GOT3 (cell line): ENCODE data around the gene BAHCC1.

Source experiments
- DNase-seq: peaks from one replicate; lab custom pipeline; 2025; ENCODE audit warnings: mixed read lengths; lab: John Stamatoyannopoulos, UW

Gene BAHCC1

DNA sequence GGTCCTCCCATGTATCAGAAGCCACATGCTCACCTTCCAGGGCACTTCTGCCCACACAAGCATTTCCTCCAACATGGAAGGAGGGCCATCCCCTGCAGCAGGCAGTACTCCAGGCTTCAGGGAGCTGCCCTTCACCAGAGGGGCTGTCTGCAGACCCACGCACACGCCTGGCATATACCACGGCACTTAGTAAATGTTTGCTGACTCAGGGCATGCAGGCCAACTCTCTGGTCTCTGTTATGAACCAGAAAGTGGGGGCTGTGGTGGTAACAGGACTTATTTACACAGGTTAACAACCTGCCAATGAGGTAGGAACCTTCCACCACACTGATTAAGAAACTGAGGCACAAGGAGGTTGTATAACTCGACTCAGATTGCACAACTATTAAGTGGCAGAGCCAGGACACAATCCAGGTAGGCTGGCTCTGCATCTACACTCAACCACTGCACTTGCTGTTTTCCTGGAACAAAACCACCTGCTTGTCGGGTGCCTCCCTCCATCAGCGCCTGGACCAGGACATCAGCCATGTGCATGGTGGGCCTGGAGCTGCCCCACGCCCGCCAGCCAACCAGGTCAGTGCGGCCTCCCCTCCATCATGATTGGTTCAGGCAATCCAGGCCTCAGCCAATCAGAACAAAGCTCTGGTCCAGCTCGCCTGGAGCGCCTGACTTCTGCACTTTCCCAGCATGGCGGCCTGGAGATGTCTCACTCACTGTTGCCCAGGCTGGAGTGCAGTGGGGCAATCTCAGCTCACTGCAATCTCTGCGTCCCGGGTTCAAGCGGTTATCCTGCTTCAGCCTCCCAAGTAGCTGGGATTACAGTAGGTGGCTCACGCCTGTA lies 98.2 kb downstream of the BAHCC1 start:
- DNase-seq: no peak

DNA sequence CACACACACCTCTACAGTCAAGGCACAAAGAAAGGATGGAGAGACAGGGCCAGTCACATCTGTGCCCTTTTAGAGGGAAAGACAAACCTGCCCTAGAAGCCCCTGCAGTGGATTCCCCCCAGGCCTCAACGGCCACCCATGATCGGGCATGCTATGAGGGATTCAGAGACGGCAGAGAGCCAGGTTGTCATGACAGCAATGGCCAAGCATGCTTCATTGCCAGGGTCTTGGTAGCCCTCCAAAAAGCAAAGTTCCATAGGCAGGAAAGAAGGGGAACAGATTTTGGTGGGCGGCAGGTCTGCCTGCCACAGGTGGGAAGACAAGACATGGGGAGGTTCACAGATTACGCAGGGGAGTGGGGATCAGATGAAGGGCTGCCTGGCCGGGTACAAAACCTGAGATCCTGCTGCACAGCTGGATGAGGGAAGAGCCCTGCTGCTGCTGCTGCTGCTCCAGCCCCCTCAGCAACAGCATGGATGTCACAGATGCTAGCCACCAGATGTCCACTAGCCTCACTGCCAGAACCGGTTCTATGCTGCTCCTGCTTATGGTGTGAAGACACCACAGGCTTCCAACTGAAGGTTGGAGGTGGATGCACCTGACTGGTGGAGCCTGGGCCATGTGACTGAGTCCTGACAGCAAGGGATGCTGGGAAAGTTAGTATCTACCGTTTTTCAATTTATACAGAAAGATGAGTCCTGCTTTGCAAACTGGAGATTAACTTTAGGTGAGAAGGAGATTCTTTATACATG lies 99.5 kb downstream of the BAHCC1 start:
- DNase-seq: no peak

DNA sequence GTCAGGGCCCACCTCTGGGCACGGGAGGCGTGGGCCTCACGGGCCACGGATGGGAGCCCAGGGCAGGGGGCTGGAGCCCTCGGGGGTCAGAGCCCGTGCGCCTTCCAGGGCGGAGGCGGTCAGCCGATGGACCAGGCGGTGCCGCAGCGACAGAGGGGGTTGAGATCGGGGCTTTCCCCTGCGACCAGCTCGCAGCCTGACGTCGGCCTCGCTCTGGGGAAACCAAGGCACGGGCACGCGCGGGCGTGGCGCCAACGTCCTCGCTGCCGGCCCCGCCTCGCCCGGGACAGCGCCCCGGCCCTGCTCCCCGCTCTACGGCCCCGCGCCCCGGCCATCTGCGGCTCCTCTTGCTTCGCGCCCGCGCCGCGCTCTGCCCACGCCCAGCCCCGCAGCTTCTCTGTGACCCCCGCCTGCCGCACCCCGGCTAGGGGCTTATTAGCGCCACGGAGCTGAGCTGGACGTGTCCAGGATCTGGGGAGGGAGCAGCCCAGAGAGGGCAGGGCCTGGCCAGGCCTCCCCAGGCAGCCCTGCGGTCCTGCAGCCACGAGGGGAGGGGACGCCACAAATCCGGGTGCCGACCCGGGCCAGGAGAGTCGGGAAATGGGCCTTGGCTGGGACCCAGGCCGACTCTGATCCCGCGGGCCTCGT lies 103.8 kb downstream of the BAHCC1 start:
- no peak for DNase-seq

DNA sequence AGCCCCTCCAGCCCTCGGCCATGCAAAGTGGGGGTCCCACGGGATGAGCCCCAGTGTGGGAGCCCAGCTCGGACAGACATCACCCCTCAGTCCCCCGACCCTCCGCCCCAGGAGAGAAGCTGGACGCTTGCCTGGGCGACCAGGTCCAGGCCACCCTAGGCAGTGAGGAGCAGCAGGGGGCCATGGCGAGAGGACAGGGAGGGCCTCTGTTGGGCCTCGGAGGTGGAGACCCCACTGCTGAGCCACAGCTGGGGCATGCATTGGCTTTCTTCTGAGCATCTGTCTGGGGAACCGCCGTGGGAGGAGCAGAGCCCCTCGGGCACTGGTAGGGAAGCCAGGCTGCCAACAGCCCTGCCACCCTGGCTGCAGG lies 104.3 kb downstream of the BAHCC1 start:
- DNase-seq: no peak

DNA sequence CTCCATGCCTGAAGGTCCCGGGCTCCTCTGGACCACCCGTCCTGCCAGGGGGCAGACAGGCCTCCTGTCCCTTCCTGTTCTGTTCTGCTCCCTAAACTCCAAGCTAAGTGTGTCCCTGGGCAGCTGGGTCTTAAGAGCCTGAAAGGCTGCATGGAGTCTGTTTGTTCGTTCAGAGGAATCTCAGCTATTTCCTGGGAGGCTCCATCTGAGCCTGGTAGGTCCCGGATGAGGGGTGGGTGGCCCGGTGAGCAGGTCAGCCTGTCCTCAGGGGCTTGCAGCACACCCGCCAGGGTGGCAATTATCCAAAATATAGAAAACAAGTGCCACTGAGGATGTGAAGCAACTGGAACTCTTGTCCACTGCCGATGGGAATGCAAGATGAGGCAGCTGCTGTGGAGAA lies 104.8 kb downstream of the BAHCC1 start:
- no peak for DNase-seq

DNA sequence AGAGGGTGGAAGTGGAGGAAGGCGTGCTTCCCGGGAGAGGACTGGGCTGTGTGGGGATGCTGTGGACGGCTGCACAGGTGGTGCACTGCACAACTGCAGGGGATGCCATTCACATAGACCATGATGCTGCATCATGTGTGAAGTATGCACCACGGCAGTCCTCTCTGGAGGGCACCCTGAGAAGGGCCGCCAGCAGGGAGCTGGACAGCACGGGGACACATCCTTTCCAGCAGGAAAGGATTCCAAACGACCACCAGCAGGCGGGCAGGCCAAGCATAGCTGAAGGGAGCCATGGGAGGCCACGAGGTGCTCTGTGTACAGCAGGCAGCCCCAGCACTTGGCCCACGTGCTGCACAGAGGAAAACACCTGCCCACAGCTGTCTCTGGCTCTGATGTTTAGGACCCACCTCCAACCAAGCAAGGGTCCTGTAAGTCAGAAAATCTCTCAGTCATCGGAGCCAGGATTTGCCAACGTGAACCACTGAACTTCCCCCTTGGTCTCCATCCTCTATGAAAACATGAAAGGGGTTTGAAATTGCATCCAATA lies 107.3 kb downstream of the BAHCC1 start:
- no peak for DNase-seq

DNA sequence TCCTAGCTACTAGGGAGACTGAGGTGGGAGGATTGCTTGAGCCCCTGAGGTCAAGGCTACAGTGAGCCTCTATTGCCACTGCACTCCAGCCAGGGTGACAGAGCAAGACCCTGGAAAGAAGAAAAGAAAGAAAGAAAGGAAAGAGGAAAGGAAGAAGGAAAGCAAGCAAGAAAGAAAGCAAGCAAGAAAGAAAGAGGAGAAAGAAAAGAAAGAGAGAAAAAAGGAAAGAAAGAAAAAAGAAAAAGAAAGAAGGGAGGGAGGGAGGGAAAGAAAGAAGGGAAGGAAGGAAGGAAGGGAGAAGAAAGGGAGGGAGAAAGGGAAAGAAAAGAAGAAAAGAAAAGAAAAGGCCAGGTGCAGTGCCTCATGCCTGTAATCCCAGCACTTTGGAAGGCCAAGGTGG lies 108.4 kb downstream of the BAHCC1 start:
- no peak for DNase-seq

DNA sequence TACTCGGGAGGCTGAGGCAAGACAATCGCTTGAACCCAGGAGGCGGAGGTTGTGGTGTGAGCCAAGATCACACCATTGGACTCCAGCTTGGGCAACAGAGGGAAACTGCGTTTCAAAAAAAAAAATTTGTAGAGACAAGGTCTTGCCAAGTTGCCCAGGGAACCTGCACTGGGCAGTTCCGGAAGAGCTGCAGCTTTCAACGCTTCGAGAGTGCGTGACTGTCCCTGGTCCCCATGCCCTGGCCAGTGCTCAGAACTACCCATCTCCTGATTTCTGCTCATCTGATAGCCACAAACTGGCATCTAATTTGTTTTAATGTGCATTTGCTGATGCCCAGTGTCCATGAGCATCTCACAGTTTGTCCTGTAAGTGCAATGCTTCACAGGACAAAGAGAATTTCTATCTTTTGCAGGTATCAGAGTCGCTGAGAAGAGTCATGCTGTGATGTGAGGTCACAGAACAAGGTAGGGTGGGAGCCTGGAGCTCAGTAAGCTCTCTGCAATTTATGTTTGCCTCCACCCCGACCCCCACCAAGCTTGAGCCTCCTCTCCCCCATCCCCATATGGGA lies 113.5 kb downstream of the BAHCC1 start:
- no peak for DNase-seq

DNA sequence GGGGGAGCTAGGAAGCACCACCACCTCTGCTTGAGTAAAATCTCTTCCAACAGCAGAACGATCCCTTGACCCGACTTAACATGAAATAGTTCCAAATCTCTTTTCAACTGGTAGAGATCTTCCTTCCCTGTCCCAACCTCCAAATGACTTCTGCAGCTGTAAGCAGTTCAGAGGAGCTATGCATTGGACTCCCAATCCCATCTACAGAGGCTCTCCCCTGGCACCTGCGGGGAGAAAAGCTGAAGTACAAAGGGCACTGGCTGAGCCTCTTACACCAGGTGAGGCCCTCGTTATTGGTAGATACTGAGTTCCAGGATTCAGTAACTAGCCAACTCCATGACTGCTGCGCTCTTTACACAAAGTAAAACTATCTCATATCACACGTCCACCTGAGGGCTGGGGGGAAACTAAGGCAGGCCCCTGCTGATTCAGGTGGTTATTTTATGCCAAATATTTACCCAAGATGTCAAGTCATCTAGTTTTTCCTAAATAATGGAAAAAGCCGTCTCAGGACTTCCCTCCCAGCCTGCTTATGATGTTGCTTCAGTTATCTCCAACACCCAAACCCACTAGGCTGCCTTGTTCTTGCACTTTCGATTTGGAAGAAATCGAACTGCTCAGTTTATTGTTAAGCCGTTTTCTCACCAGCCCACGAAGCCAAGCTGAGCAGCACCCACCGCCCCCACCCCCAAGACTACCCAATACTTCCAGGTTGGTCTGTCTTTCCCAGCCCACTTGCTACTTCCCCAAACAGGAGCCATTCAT lies 114.1 kb downstream of the BAHCC1 start:
- no peak for DNase-seq

DNA sequence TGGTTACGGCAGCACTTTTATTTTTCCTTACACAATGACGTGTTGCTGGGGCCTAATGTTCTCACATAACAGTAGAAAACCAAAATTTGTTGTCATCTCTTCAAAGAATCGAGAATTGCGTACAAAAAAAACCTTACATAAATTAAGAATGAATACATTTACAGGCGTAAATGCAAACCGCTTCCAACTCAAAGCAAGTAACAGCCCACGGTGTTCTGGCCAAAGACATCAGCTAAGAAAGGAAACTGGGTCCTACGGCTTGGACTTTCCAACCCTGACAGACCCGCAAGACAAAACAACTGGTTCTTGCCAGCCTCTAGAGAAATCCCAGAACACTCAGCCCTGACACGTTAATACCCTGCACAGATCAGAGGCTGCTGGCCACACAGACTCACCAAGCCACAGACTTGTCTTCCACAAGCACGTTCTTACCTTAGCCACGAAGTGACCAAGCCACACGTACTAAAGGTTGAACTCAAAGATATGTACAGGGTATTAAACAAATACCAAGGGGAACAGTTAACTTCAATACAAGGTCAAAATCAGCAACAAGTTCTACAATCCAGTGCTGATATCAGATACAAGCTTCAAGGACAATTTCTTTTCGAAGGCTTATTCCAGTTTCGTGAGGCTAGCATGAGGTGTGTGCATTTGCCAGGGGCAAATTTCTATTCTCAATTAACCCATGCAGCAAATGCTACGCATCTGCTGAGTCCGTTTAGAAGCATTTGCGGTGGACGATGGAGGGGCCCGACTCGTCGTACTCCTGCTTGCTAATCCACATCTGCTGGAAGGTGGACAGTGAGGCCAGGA lies 114.9 kb downstream of the BAHCC1 start:
- DNase-seq: no peak

DNA sequence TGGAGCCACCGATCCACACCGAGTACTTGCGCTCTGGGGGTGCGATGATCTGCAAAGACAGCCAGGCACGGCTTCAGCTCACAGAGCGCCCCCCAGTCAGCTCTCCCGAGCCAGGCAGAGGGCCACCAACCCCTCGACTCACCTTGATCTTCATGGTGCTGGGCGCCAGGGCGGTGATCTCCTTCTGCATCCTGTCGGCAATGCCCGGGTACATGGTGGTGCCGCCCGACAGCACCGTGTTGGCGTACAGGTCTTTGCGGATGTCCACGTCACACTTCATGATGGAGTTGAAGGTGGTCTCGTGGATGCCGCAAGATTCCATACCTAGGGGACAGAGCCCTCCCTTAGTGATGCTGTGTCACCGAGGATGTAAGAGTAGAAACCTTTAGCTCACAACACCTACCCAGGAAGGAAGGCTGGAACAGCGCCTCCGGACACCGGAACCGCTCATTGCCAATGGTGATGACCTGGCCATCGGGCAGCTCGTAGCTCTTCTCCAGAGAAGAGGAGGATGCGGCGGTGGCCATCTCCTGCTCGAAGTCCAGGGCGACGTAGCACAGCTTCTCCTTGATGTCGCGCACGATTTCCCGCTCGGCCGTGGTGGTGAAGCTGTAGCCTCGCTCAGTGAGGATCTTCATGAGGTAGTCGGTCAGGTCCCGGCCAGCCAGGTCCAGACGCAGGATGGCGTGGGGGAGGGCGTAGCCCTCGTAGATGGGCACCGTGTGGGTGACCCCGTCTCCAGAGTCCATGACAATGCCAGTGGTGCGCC lies 115.7 kb downstream of the BAHCC1 start:
- DNase-seq: no peak

DNA sequence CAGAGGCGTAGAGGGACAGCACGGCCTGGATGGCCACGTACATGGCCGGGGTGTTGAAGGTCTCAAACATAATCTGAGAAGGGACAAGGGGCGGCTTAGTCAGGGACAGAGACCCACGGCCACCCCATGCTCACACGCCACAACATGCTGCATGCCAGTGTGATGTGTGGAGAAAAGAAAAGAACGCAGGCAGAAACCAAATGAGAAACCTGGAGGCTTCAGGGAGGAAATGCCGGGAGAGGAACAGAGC lies 116.2 kb downstream of the BAHCC1 start:
- DNase-seq: no peak

DNA sequence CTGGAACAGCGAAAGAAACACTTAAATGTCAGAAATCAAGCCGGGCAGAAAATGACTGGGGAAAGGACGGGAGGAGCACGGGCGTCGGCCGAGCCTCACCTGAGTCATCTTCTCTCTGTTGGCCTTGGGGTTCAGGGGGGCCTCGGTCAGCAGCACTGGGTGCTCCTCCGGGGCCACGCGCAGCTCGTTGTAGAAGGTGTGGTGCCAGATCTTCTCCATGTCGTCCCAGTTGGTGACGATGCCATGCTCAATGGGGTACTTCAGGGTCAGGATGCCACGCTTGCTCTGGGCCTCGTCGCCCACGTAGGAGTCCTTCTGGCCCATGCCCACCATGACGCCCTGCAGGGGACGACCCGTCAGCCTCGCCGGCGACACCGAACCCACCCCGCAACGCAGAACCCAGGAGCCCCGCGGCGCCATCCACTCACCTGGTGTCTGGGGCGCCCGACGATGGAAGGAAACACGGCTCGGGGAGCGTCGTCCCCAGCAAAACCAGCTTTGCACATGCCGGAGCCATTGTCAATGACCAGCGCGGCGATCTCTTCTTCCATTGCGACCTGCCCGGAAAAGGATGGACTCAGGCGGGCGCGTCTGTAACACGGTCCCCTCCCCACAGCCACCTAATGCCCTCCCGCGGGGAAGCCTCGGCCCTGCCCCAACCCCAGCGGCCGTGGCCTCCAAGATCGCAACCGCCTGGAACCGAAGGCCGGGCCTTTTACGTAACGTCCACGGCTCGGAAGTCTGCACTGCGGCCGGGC lies 116.7 kb downstream of the BAHCC1 start:
- DNase-seq: no peak

DNA sequence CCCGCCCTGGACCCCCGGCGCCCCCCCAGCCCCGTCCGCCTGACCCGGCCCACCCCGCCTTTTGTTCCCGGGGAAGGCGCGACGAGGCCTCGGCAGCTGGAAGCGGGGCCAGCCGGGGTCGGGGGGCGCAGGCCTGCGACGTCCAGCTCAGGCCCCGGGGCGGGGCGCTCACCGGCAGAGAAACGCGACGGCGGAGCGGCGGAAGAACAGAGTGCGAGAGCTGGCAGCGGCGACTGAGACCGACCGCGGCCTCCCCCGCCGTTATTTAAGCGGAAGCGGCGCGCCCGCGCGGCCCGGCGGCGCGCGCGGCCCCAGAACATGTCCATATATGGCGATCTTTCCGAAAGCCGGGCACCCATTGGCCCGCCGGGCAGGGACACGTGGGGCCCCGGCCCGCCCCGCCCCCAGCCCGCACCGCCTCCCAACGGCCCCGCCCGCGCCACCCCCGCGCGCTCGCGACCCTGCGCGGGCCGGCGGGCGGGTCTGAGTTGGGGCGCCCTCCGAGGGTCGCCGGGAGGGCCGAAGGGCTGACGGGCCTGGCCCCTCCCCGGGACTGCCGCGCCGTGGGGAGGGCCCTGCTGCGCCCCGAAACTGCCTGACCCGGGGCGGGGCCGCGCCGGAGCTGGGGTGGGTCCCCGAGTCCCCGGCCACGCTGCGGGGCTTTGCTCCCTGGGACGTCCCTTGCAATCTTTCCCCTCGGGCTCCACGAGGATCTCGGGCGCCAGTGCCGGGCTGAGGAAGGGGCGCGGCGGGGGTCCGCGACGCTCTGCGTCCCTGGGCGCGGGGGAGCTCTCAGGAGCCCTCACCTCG lies 117.5 kb downstream of the BAHCC1 start, which contains the start of gene ACTG1:
ACTG1 (minus strand) TSS at position 238 of the 810 bp plus-strand sequence. CDS start 445 bp downstream, outside the sequence.
- DNase-seq: peak; percentile 87

DNA sequence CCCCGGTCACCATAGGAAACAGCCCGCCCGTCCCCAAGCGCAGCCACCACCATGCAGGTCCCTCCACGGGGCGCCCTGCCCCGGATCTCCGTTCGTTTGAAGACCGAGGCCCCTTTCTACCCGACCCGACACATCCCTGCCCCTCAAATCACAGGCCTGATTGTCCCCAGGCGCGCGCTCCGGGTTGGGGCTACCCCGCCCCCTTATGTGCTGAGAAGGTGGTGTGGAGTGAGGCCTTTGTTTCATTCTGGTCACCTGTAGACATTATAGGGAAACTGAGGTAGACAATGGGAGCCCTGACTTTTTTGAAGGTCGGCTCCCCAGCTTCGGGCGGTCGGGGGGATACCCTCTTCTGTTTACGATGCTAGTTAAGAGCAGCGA lies 118.1 kb downstream of the BAHCC1 start:
- DNase-seq: no peak

DNA sequence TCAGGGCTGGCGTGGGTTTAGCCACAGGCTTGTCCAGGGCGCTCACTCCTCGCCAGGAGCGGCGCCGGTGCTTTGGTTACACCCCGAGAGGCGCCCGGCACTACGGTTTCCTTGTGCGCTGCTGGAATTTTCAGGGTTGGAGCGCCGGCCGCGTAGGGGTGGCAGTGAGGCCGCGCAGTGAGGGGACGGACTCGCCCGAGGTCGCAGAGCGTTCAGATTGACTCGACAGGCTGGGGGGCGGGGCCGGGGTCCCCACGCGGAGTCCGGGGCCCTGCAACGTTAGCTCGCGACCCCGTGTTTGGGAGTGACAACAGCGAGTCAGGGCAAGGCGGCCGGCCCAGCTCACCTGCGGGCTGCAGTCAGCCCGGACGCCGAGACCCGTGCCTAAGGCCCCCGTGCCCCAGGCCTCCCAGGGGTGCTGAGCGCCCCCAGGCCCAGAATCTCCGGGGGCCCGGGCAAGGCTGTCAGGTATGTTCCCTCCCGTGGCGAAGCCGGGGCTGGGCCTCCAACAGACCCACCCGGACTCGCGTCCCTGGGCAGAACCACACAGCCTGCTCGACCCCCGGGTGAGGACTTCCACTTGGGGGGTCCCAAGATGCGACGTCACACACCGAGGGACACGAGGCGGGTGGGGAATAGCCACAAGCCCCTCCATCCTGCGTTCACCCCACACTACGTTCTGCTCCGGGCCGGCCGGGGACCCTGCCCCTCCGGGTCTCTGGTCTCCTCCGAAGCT lies 118.7 kb downstream of the BAHCC1 start:
- no peak for DNase-seq

DNA sequence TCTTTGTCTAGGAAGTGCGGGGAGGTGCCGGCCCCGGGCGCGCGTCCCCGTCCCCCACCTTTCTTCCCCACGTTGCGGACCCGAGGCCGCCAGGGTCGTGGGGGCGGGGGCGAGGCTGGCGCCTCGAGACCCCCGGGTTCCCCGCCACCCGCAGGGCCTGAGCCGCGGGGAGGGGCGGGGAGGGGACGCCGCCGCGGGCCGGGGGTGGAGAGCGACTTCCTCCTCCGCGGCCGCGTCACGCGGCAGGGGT lies 119.2 kb downstream of the BAHCC1 start:
- DNase-seq: no peak
